Vein endothelial cell (primary cell): Measurements from ENCODE around the gene HOXB6. TPM values are rescaled to one million over a fixed set of nuclear protein-coding genes. Genes with fewer than 3 reads are reported as not detected.

Experiments
- small RNA-seq: library from RNA; depleted of rRNA; stranded (forward); fragments of <200 nt; gene quantifications from one replicate; pipeline ENCODE3, GENCODE V24; 2012
- total RNA-seq: library from RNA; depleted of rRNA; stranded (reverse); fragments of >200 nt; gene quantifications from 2 replicates; pipeline ENCODE4 v1.2.3, GENCODE V29; 2012

The HOXB6 gene
- 16.0 and 19.8 TPM in 2 replicates for total RNA-seq

DNA sequence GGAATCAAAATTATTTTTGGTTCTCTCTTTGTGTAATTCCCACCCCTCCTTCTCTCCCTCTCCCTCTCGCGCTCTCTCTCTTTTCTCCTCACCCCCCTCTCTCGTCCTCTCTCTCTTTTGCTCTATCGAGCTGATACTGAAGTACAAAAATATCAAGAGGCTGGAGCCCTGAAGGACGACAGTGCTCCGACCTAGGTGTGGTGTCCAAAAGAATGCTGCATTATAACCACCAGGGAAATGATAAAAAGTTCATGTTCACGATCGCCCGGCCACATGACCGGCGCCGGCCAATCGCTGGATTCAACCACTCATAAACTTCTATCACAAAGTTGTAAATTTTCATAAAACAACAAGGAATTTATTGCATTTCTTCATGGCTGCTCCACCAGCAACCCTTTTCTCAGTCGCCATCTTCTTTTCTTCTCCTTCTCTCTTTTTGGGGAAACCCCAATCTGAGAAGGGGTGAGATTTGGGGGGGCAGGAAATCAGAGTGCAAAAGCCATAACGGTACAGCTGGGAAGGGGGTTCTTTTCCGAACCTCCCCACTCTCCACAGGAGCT lies at the start of gene HOXB6:
Gene HOXB6 (minus strand): TSS at position 217 of the 560 bp plus-strand sequence. CDS start 6,836 bp downstream, outside the sequence.

GRCh38 chr17:48626245-48627117 lies 21.7 kb upstream of the HOXB6 start, which contains the start of gene HOXB9:
HOXB9 (minus strand) TSS chr17:48626358; CDS start chr17:48626269, 89 bp downstream.

GRCh38 chr17:48615047-48615962 lies 10.5 kb upstream of the HOXB6 start, which contains the start of gene HOXB8:
HOXB8 (minus strand) TSS chr17:48615292; CDS start chr17:48614704, 588 bp downstream.

GRCh38 chr17:48610282-48611211 lies 5.8 kb upstream of the HOXB6 start, which contains the start of gene HOXB7:
HOXB7 (minus strand) TSS chr17:48611017; CDS start chr17:48610918, 99 bp downstream.

GRCh38 chr17:48593126-48593829 lies 11.5 kb downstream of the HOXB6 start, which contains the start of gene HOXB5:
HOXB5 (minus strand) TSS chr17:48593779; CDS start chr17:48593682, 97 bp downstream.

GRCh38 chr17:48589831-48590606 lies 14.8 kb downstream of the HOXB6 start, which contains the start of gene HOXB3:
HOXB3 (minus strand) TSS chr17:48590241; CDS start chr17:48552474, 37,767 bp downstream.

GRCh38 chr17:48577946-48578615 lies 26.7 kb downstream of the HOXB6 start, which contains the start of gene HOXB4:
HOXB4 (minus strand) TSS chr17:48578350; CDS start chr17:48578319, 31 bp downstream.

Small RNA genes within 50 kb of the gene (small RNA-seq; reads per million reads assigned to genes)
- gene MIR196A1, result 0.29 reads per million, percentile 8 among the genes with 10 or more reads in this experiment

Other genes starting within 250 kb of the HOXB6 start
- 0.65 TPM in 1 of 2 replicates, not detected in the other for gene SKAP1, start 174.8 kb downstream of the HOXB6 start, total RNA-seq
- not detected in 2 replicates for gene HOXB1, start 74.0 kb downstream of the HOXB6 start, total RNA-seq
- gene HOXB2, start 59.9 kb downstream of the HOXB6 start, total RNA-seq, result 2.5 and 2.9 TPM in 2 replicates
- 5.2 and 6.0 TPM in 2 replicates for gene HOXB4, start 26.6 kb downstream of the HOXB6 start, total RNA-seq
- gene HOXB3, start 14.7 kb downstream of the HOXB6 start, total RNA-seq, result 15.7 and 21.3 TPM in 2 replicates
- 0.33 and 0.86 TPM in 2 replicates for gene HOXB5, start 11.2 kb downstream of the HOXB6 start, total RNA-seq
- gene HOXB7, start 6.0 kb upstream of the HOXB6 start, total RNA-seq, result 14.4 and 17.9 TPM in 2 replicates
- gene HOXB8, start 10.3 kb upstream of the HOXB6 start, total RNA-seq, result 1.4 and 4.2 TPM in 2 replicates
- 1.7 and 2.6 TPM in 2 replicates for gene HOXB9, start 21.4 kb upstream of the HOXB6 start, total RNA-seq
- gene PRAC1, start 117.5 kb upstream of the HOXB6 start, total RNA-seq, result not detected in 2 replicates
- gene PRAC2, start 118.2 kb upstream of the HOXB6 start, total RNA-seq, result not detected in 2 replicates
- gene HOXB13, start 123.8 kb upstream of the HOXB6 start, total RNA-seq, result under 0.01 TPM in 1 of 2 replicates, not detected in the other
- not detected in 2 replicates for gene TTLL6, start 212.2 kb upstream of the HOXB6 start, total RNA-seq
- gene CALCOCO2, start 226.0 kb upstream of the HOXB6 start, total RNA-seq, result 43.8 and 49.3 TPM in 2 replicates